AG04450 (cell line): ENCODE results near the gene ING2. TPM values are rescaled to one million over a fixed set of nuclear protein-coding genes. Genes with fewer than 3 reads are reported as not detected.

Experiments
- CTCF ChIA-PET: fragments of 300-600, 350-600 bp; formaldehyde crosslinking; extraction: SDS; loops from one replicate; lab custom pipeline; 2022; ENCODE audit warnings: antibody characterized with exemption, inconsistent platforms; lab: Charles Lee
- POLR2A ChIA-PET: fragments of 350-600 bp; formaldehyde crosslinking; extraction: SDS; loops from one replicate; lab custom pipeline; 2021; ENCODE audit warnings: antibody characterized with exemption, inconsistent platforms; lab: Yijun Ruan, JAX
- DNase-seq: peaks from one replicate; pipeline ENCODE4 v3.0.0-alpha.2; 2011; ENCODE audit warnings: low read depth, low spot score
- H3K27ac ChIP-seq: one replicate; pipeline ENCODE4 v1.5.1; 2012; ENCODE audit warnings: low read depth, low read length, control low read depth
- H3K27me3 ChIP-seq: one replicate; pipeline ENCODE4 v1.6.0; 2012; ENCODE audit warnings: low read length; ENCODE audit not compliant: control insufficient read depth, insufficient read depth
- H3K4me3 ChIP-seq: 2 replicates; pipeline ENCODE4 v1.5.1; 2011; ENCODE audit warnings: mild to moderate bottlenecking, low read depth, low read length, control low read depth
- H3K9me3 ChIP-seq: 2 replicates; pipeline ENCODE4 v1.5.1; 2012; ENCODE audit warnings: low read length; ENCODE audit not compliant: control insufficient read depth, insufficient read depth
- polyA plus RNA-seq: library from polyadenylated mRNA; depleted of rRNA; stranded (reverse); fragments of >200 nt; gene quantifications from 2 replicates; pipeline ENCODE4 v1.2.3, GENCODE V29; 2011; rRNA removed
- TF ChIP-seq, protein P1 (sequence below): IDR thresholded peaks from 2 replicates; pipeline ENCODE4 v1.5.1; 2011; ENCODE audit warnings: low read depth, low read length, control low read depth, inconsistent platforms

ING2 gene
- polyA plus RNA-seq, 1 experiment, result 10.6 TPM

GRCh38 chr4:183558873-183559272 lies 54.0 kb downstream of the ING2 start:
- Histone ChIP-seq H3K9me3 (no peaks in the 10 kb centered on the region; the same call in 1 of the 2 replicates), H3K4me3 (no peak overlapping the region), H3K27ac (no peak overlapping the region), H3K27me3 (peaks cover 9% of the 10 kb centered on the region)
- CTCF ChIA-PET, result interaction anchor here (1.6 kb wide), 1 partner anchor 42 kb away, joined by 3 read pairs; no protein-coding TSS in a partner anchor
- DNase-seq, result no peak
- POLR2A ChIA-PET, result no interaction called here
- TF ChIP-seq, protein P1, sequence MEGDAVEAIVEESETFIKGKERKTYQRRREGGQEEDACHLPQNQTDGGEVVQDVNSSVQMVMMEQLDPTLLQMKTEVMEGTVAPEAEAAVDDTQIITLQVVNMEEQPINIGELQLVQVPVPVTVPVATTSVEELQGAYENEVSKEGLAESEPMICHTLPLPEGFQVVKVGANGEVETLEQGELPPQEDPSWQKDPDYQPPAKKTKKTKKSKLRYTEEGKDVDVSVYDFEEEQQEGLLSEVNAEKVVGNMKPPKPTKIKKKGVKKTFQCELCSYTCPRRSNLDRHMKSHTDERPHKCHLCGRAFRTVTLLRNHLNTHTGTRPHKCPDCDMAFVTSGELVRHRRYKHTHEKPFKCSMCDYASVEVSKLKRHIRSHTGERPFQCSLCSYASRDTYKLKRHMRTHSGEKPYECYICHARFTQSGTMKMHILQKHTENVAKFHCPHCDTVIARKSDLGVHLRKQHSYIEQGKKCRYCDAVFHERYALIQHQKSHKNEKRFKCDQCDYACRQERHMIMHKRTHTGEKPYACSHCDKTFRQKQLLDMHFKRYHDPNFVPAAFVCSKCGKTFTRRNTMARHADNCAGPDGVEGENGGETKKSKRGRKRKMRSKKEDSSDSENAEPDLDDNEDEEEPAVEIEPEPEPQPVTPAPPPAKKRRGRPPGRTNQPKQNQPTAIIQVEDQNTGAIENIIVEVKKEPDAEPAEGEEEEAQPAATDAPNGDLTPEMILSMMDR, result no peak

DNA sequence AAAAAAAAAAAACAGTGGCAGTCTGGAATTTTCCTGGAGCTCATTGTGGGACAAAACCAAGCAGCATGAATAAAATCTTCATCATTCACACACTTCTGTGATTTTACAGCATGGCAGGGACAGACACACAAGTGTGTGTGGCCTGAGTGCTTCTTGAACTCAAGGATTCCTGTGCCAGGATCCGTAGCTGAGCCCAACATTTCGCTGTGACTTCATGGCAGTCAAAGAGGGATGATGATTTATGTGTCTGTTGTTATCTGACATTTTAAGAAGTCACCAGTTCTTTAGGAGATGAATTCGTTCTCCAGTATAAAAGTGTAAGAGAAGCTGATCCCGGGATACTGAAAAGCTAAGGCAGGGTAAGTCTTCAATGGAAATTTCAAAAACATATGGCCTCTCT lies 57.0 kb downstream of the ING2 start:
- ChIA-PET CTCF (no interaction called here), POLR2A (no interaction called here)
- no peak overlapping the region for H3K27ac ChIP-seq
- no peak for DNase-seq
- peaks cover 16% of the 10 kb centered on the region for H3K27me3 ChIP-seq
- no peaks in the 10 kb centered on the region for H3K9me3 ChIP-seq
- H3K4me3 ChIP-seq, result no peak overlapping the region
- TF ChIP-seq, protein P1, result no peak

Other genes starting within 250 kb of the ING2 start
- gene CLDN22, start 184.8 kb upstream of the ING2 start, polyA plus RNA-seq, result not detected in 2 replicates
- gene CLDN24, start 182.6 kb upstream of the ING2 start, polyA plus RNA-seq, result not detected in 2 replicates
- 12.0 and 15.7 TPM in 2 replicates for gene CDKN2AIP, start 60.4 kb upstream of the ING2 start, polyA plus RNA-seq
- 11.0 and 17.0 TPM in 2 replicates for gene RWDD4, start 154.1 kb downstream of the ING2 start, polyA plus RNA-seq
- 37.4 and 47.6 TPM in 2 replicates for gene TRAPPC11, start 154.2 kb downstream of the ING2 start, polyA plus RNA-seq